GM21529 (cell line): ENCODE measurements around the gene EHD1.

Experiments used
- ATAC-seq: cut with Tn5 transposase; IDR thresholded peaks from one replicate; pipeline ENCODE4 v1.9.1; 2021; ENCODE audit not compliant: unreplicated experiment

The EHD1 gene

GRCh38 chr11:64878494-64879243 is at the start of gene EHD1:
Gene EHD1 (minus strand): TSS chr11:64878621. CDS start chr11:64878464, 157 bp downstream.
- peak; percentile 50 for ATAC-seq

- no peak for ATAC-seq
Measured at GRCh38 chr11:64926689-64927088, 48.3 kb upstream of the EHD1 start.

DNA sequence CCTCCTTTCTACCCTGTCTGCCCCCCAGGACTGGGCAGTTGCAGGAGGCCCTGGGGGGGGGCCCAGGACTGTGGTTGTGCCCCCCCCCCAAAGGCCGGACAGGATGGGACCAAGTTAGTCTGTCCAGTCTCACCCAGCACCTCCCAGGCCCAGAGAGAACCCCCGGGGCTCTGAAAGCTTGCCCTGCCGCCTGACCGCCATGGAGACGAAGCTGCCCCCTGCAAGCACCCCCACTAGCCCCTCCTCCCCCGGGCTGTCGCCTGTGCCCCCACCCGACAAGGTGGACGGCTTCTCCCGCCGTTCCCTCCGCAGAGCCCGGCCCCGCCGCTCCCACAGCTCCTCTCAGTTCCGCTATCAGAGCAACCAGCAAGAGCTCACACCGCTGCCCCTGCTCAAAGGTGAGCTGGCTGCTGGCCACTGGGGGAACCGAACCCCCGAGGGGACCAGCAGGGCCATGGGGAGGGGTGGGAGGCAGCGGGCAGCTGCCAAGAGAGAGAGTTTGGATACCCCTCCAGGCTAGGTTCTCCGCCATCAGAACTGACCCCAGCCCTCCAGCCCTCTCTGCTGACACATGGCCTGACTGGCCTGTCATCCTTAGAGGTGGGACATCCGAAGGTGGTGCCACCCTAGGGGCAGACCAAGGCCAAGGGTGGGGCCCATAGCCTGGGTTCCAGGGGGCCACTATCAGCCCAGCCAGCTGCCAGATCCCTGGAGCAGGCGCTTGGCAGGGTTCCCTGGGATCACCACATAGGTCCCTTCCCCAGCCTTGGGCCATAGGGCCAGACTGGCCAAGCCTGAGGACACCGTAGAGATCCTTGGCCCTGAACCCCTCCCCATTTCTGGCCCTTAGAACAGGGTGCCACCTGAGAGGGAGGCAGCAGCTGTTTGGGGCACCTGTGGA is 47.4 kb upstream of the EHD1 start:
- no peak for ATAC-seq

GRCh38 chr11:64924910-64925284 is 46.5 kb upstream of the EHD1 start:
- ATAC-seq: peak; percentile 3

DNA sequence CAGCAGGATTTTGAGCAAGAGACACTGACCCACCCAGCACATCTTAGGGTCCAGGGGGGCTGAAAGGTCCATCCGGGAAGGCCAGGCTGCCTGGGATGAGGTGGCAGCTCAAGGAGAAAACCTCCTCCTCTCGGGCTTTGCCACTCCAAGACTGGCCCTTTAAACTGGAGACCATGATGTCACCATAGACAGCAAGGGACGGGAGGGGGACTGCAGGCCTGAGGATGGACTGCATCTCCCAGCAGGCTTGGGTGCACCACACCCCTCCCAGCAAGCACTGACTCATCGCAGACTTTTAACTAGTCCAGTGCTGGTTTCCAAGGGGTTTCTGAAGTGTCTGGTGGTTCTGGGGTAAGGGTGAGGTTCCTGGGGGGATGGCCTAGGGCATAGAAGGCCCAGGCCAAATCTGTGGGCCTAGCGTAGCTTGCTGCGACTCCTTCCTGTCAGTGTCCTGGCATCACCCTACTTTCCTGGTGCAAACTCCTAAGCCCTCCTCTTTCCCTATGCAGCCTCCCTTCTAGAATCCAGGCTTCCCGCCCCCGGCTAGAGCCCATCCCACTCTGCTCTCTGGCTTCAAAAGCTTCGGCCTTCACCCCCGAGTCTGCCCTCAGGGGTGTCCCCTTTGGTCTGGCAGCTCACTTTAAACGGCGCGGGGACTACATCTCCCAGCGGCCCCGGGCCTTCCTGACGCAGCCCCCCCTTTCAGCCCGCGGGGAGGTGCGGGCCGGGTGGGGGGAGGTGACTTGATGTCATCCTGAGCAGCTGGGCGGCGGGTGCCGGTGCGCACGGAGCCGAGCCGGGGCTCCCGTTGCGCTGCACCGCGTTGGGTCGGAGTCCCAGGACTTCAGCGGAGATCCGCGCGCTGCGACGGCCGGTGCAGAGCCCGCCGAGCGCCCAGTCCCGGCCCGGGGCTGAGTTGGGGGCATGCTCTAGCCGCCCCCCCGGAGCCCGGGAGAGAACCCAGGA is 45.8 kb upstream of the EHD1 start, which contains the start of gene PPP2R5B:
Gene PPP2R5B (plus strand): TSS at position 746 of the 966 bp plus-strand sequence. CDS start 1,046 bp downstream, outside the sequence.
- peak; percentile 84 for ATAC-seq

- no peak for ATAC-seq
Measured at GRCh38 chr11:64923151-64923661, 44.8 kb upstream of the EHD1 start.

DNA sequence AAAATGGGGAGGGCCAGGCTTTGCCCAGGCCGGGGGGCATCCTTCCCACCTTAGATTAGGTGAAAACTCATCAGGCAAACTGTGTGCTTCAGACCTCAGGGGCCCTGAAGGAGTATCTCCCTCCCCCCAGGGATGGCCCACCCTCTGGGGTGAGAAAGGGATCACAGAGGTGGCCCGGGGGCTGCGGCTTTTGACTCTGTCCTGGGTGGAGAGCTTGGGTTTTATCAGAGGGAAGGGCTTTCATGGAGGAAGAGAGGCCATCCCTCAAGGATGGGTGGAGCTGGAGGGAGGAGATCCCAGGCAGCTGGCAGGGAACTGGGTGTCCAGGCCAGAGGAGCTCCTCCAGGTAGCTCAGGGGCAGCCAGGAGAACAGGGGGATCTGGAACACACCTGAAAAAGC is 43.0 kb upstream of the EHD1 start:
- ATAC-seq: no peak

- no peak for ATAC-seq
Measured at GRCh38 chr11:64920124-64920523, 41.7 kb upstream of the EHD1 start.

GRCh38 chr11:64919627-64920026 is 41.2 kb upstream of the EHD1 start:
- ATAC-seq: no peak

GRCh38 chr11:64918017-64918416 is 39.6 kb upstream of the EHD1 start:
- no peak for ATAC-seq

GRCh38 chr11:64917663-64917995 is 39.2 kb upstream of the EHD1 start:
- no peak for ATAC-seq

DNA sequence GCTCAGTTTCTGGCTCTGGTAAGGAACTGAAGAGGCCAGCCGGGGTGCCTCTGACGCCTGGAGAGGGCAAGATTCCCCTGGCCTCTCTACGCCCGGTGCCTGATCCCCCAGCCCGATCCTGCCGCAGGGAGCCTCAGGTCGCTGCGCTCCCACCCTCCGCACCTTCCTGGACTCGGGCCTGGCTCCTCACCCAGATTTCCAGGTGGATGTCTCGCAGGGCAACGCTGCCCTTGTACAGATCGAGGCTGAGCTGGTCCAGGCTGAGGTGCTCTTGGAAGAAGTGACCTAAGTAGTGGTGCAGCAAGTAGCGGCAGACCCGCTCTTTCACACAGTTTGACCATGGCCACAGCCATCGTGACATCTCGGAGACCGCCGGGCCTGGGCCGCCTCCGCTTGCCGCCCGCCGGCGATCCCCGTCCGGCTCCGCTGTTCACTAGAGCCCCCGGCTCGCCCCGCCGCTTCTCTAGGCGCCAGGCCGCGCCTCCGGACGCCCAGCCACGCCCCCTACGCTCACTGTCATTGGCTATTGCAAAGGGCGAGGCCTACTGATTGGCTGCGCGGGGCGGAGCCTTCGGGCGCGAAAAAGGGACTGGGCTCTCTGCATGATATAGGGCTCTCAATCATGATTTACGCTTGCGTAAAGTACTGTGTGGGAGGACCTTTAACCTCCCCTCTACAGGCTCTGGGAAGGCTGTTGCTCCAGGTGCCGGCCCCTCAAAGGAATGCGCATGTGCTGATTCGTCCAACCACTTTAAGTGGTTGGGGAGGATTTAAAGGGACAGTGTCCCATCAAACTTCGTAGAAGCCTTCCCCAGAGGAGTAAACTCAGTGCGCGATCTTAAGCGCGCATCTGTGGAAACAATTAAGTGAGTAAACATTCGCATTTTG is 38.6 kb upstream of the EHD1 start, which contains the start of gene ATG2A:
Gene ATG2A (minus strand): TSS at position 435 of the 888 bp plus-strand sequence. CDS start 74 bp downstream, at position 361.
- peak; percentile 92 for ATAC-seq

GRCh38 chr11:64916040-64916774 is 37.8 kb upstream of the EHD1 start:
- no peak for ATAC-seq

GRCh38 chr11:64915376-64915887 is 37.0 kb upstream of the EHD1 start:
- no peak for ATAC-seq

GRCh38 chr11:64914123-64914522 is 35.7 kb upstream of the EHD1 start:
- ATAC-seq: no peak

DNA sequence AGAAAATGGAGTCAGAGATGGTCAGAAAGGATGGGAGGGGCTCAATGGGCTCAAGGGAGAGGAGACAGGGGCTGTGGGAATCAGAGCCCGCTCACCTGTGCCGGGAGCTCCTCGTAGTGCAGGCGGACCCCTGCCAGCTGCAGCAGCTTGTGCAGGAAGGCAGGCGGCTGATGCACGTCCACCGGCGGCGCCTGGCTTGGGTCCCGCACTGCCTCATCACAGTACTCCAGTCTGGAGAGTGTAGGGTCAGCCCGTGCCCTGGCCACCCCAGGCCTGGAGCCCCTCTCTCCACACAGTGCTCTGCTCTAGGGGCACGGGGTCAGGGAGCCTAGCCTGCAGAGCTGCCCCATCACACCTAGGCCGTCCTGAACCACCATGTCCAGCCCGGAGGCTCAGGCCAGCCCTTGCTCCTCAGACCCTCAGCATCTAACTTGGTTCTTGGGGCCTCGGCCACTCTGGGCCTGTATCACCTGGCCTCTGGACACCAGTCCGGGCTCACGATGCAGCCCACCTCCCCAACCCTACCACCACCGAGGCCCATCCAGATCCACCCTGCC is 34.8 kb upstream of the EHD1 start:
- ATAC-seq: no peak

DNA sequence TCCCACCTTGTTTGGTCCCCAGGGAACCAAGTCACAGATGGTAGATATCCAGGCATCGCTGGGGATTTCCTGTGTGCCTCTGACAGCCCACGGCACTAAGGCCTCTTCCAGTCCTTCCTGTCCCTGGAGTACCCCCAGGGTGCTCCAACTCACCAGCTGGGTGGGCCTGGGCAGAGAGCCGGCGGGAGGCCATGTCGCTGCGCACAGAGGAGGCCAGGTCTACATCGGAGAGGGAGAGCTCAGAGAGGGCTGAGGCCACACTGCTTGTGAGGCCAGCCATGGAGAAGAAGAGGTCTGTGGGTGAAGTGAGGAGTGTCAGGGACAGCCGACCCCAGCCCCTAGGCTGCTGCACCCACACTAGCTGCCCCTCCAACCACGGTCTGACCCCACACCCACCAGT is 33.3 kb upstream of the EHD1 start:
- ATAC-seq: no peak

DNA sequence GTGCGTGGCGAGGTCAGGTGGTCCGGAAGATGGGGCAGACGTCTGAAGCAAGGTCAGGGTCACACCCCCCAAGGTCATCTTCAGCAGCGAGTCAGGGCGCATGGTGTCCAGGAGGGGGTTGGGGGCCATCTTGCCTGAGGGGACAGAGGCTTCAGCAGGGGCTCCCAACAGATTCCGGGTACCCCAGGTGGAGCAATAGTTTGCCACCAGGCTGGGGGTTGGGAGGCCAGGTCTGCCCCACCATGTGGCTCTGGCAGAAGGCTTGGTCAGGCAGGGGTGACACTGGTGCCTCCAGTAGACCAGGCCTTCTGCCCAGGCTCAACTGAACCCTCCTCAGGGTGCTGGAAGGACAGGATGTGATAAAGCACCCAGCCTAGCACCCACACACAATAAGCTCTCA is 32.7 kb upstream of the EHD1 start:
- no peak for ATAC-seq
